Heart left ventricle (tissue), 13 donors: ENCODE data around the gene RNASET2.
"Not testable (repeated sequence)": the region's sequence is repeated elsewhere in the genome, so short reads cannot be mapped to it uniquely, and the experiment has no call there.

Experiments used
- CTCF ChIP-seq, 12 donors: fragments of 200-600 bp; sonication (generic) in 4 of 12; IDR thresholded peaks; one replicate each; pipeline versions ENCODE4 v1.5.0 to v1.8.0; 2018 to 2022; ENCODE audit warnings: antibody characterized with exemption in 12 of 12, mild to moderate bottlenecking in 5 of 12
- POLR2A ChIP-seq, 2 donors: fragments of 450-650 bp; IDR thresholded peaks; one replicate each; pipeline ENCODE4 v1.6.1; 2017; ENCODE audit warnings: antibody characterized with exemption in 2 of 2, mild to moderate bottlenecking in 2 of 2, moderate library complexity in 2 of 2
- donor health status: ischemic (EF 13 %, LVEDD 7.1; RV severe dilation, severe dysfunction).
- donor health status: DM: no; HTN: yes; CAD: no.
- donor health status: DM: no; HTN: no; CAD: no.
- donor health status: ischemic (EF 25% LVEDD 6.9; RV normal size, moderate dysfunction).
- donor health status: ischemic (EF 25% LVEDD 5.7; RV mildly dilated, moderate dysfunction).
- donor health status: ischemic (EF 35%, LVEDD 5.7; RV mildly dilated, moderate dysfunction).
- donor health status: nonischemic (EF 11% LVEDD 7.7; RV severe dilation, severe dysfunction).
- donor health status: DM: yes; HTN: yes; CAD: no.
- donor health status: PGD.
- donor health status: ischemic (EF 29% LVEDD 5.4; RV normal size, mild dysfunction).
- donor health status: nonischemic (EF 23%, LVEDD 6.1; RV moderate dilation, normal function).

GRCh38 chr6:166884958-166885357, 71.4 kb downstream of the RNASET2 start:
- TF ChIP-seq CTCF, POLR2A (IDR thresholded peaks at IDR 0.05): not testable (repeated sequence)
